Activated T-cell treated with anti-CD3 and anti-CD28 coated beads for 4 hours (primary cell): ENCODE data around the gene GDPD2.

Source experiments
- DNase-seq: peaks from one replicate; pipeline ENCODE4 v3.0.0-alpha.2; 2020

Gene GDPD2

GRCh38 chrX:70477734-70478075, 54.6 kb downstream of the GDPD2 start:
- DNase-seq = no peak

DNA sequence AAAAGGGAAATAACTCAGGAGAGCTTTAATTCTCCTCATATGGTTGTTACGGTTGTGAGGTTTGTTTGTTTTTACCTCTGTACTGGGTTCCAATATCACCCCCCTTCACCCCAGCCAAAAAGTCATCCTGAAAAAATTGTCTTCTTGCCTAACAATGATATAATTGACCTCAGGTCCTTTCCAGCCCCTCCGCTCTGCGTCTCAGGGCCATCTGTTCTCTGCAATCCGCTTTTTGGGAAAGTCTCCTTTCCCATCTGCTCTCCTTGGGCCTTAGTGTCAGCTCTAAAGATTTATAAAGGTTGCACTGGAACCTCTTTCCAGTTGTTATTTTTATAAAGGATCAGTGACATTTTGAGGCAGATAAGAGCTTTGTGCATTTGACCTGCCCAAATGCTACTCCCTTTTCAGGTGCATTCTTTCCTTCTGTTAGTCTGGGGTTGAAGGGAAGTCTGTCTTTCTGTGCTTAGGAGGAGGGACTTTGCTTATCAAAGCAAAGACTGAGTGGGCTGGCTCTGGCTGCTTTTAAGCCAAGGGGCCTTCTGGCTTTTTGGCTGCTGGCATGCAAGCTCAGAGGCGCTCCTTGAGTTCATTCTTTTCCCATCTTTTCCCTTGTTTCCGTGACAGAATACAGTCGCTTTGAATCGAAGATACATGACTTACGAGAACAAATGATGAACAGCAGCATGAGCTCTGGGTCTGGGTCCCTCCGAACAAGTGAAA, 55.6 kb downstream of the GDPD2 start:
- DNase-seq = no peak

- no peak for DNase-seq
Measured at GRCh38 chrX:70479247-70479921, 56.3 kb downstream of the GDPD2 start.

- DNase-seq = no peak
Measured at GRCh38 chrX:70479922-70480659, 57.0 kb downstream of the GDPD2 start.

- no peak for DNase-seq
Measured at GRCh38 chrX:70480660-70481018, 57.5 kb downstream of the GDPD2 start.

- DNase-seq = no peak
Measured at GRCh38 chrX:70481471-70482270, 58.6 kb downstream of the GDPD2 start.

GRCh38 chrX:70482300-70482699, 59.2 kb downstream of the GDPD2 start:
- DNase-seq = no peak
